Endothelial cell of umbilical vein (primary cell): ENCODE data around the gene SYT6.

Experiments used
- EZH2 ChIP-seq: IDR thresholded peaks from 2 replicates; pipeline ENCODE4 v1.6.1; 2012; ENCODE audit warnings: borderline replicate concordance, low read depth, mild to moderate bottlenecking, moderate library complexity, low read length, inconsistent platforms; ENCODE audit not compliant: severe bottlenecking
- JUN ChIP-seq: IDR thresholded peaks from 2 replicates; pipeline ENCODE4 v1.6.1; 2011; ENCODE audit warnings: borderline replicate concordance, low read depth; ENCODE audit not compliant: insufficient read length, insufficient read depth
- TF ChIP-seq, protein P1 (sequence below), 2 donors: IDR thresholded peaks; 1 replicate in 1 of 2; 2 replicates in 1 of 2; pipeline ENCODE4 v1.5.1; 2011; ENCODE audit warnings: low read length in 2 of 2, mild to moderate bottlenecking in 2 of 2, moderate library complexity in 2 of 2, control low read depth in 1 of 2, inconsistent platforms in 1 of 2, low read depth in 1 of 2; ENCODE audit not compliant: insufficient read depth in 1 of 2; ENCODE audit errors: extremely low read depth in 1 of 2

DNA sequence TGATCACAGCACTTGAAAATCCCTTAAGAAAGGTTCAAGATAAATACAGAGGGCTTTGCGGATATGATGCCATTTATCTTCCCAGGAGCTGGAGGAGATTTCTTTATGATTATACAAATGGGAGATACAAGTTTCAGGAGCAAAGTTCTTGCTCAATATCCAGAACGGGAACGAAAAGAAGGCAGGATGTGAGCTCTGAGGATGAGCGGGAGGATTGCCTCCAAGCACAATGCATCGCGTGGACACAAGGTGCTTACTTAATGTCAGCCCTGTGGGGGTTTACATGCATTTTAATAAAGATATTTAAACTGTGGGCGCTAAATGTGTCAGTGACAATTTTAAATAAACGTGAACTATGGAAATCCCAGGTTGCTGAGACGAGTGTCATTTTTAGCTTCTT lies 59.0 kb downstream of the SYT6 start:
- TF ChIP-seq, protein P1, sequence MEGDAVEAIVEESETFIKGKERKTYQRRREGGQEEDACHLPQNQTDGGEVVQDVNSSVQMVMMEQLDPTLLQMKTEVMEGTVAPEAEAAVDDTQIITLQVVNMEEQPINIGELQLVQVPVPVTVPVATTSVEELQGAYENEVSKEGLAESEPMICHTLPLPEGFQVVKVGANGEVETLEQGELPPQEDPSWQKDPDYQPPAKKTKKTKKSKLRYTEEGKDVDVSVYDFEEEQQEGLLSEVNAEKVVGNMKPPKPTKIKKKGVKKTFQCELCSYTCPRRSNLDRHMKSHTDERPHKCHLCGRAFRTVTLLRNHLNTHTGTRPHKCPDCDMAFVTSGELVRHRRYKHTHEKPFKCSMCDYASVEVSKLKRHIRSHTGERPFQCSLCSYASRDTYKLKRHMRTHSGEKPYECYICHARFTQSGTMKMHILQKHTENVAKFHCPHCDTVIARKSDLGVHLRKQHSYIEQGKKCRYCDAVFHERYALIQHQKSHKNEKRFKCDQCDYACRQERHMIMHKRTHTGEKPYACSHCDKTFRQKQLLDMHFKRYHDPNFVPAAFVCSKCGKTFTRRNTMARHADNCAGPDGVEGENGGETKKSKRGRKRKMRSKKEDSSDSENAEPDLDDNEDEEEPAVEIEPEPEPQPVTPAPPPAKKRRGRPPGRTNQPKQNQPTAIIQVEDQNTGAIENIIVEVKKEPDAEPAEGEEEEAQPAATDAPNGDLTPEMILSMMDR (IDR thresholded peaks at IDR 0.05; ENCODE audit: extremely low read depth in 1 of 2, insufficient read depth in 1 of 2, low read depth in 1 of 2, low read length in 2 of 2): no peak
- TF ChIP-seq JUN: no peak
- no peak for TF ChIP-seq EZH2
